ENCODE results near the gene SLC22A23.
A peak's percentile ranks its signal among the peaks of the same experiment; 100 is the strongest.

The SLC22A23 gene

GRCh38 chr6:3432416-3432815 is 24.4 kb downstream of the SLC22A23 start:
- no peak for TF ChIP-seq JUND (IDR thresholded peaks at IDR 0.05; ENCODE audit: low read depth)
- DNase-seq (ENCODE audit: low read depth in 1 of 2, low spot score in 1 of 2): peak in 1 of 2 experiments; percentile 29
- in situ Hi-C loops (cut with HindIII; ENCODE audit: low pct_unique_long_range_greater_than_20kb, low sequenced_read_pairs): no loop called here

- DNase-seq (ENCODE audit: low read depth in 1 of 2, low spot score in 1 of 2): peak in 1 of 2 experiments; percentile 61
- in situ Hi-C loops (cut with HindIII; ENCODE audit: low pct_unique_long_range_greater_than_20kb, low sequenced_read_pairs): no loop called here
- no peak for TF ChIP-seq JUND (IDR thresholded peaks at IDR 0.05; ENCODE audit: low read depth)
Observed at GRCh38 chr6:3431994-3432393, 24.9 kb downstream of the SLC22A23 start.

GRCh38 chr6:3429211-3429610 is 27.6 kb downstream of the SLC22A23 start:
- in situ Hi-C loops (cut with HindIII; ENCODE audit: low pct_unique_long_range_greater_than_20kb, low sequenced_read_pairs): no loop called here
- no peak for TF ChIP-seq JUND (IDR thresholded peaks at IDR 0.05; ENCODE audit: low read depth)
- DNase-seq (ENCODE audit: low read depth in 1 of 2, low spot score in 1 of 2): no peak

GRCh38 chr6:3428700-3429099 is 28.1 kb downstream of the SLC22A23 start:
- no peak for TF ChIP-seq JUND (IDR thresholded peaks at IDR 0.05; ENCODE audit: low read depth)
- in situ Hi-C loops (cut with HindIII; ENCODE audit: low pct_unique_long_range_greater_than_20kb, low sequenced_read_pairs): no loop called here
- DNase-seq (ENCODE audit: low read depth in 1 of 2, low spot score in 1 of 2): no peak

GRCh38 chr6:3428247-3428646 is 28.6 kb downstream of the SLC22A23 start:
- in situ Hi-C loops (cut with HindIII; ENCODE audit: low pct_unique_long_range_greater_than_20kb, low sequenced_read_pairs): no loop called here

GRCh38 chr6:3427687-3428085 is 29.2 kb downstream of the SLC22A23 start:
- no peak for TF ChIP-seq JUND (IDR thresholded peaks at IDR 0.05; ENCODE audit: low read depth)
- in situ Hi-C loops (cut with HindIII; ENCODE audit: low pct_unique_long_range_greater_than_20kb, low sequenced_read_pairs): no loop called here
- no peak for DNase-seq (ENCODE audit: low read depth in 1 of 2, low spot score in 1 of 2)

More at GRCh38 chr6:3428247-3428646, 28.6 kb downstream of the SLC22A23 start:
- no peak for TF ChIP-seq JUND (IDR thresholded peaks at IDR 0.05; ENCODE audit: low read depth)
- no peak for DNase-seq (ENCODE audit: low read depth in 1 of 2, low spot score in 1 of 2)

- in situ Hi-C loops (cut with HindIII; ENCODE audit: low pct_unique_long_range_greater_than_20kb, low sequenced_read_pairs): no loop called here
- TF ChIP-seq JUND (IDR thresholded peaks at IDR 0.05; ENCODE audit: low read depth): no peak
- no peak for DNase-seq (ENCODE audit: low read depth in 1 of 2, low spot score in 1 of 2)
Observed at GRCh38 chr6:3426927-3427686, 29.7 kb downstream of the SLC22A23 start.

GRCh38 chr6:3426091-3426926 is 30.5 kb downstream of the SLC22A23 start:
- in situ Hi-C loops (cut with HindIII; ENCODE audit: low pct_unique_long_range_greater_than_20kb, low sequenced_read_pairs): no loop called here
- DNase-seq (ENCODE audit: low read depth in 1 of 2, low spot score in 1 of 2): no peak
- no peak for TF ChIP-seq JUND (IDR thresholded peaks at IDR 0.05; ENCODE audit: low read depth)

GRCh38 chr6:3425574-3425973 is 31.3 kb downstream of the SLC22A23 start:
- no peak for DNase-seq (ENCODE audit: low read depth in 1 of 2, low spot score in 1 of 2)
- in situ Hi-C loops (cut with HindIII; ENCODE audit: low pct_unique_long_range_greater_than_20kb, low sequenced_read_pairs): no loop called here
- TF ChIP-seq JUND (IDR thresholded peaks at IDR 0.05; ENCODE audit: low read depth): no peak

GRCh38 chr6:3424185-3424927 is 32.5 kb downstream of the SLC22A23 start:
- in situ Hi-C loops (cut with HindIII; ENCODE audit: low pct_unique_long_range_greater_than_20kb, low sequenced_read_pairs): no loop called here
- DNase-seq (ENCODE audit: low read depth in 1 of 2, low spot score in 1 of 2): no peak
- TF ChIP-seq JUND (IDR thresholded peaks at IDR 0.05; ENCODE audit: low read depth): no peak

GRCh38 chr6:3423439-3424184 is 33.2 kb downstream of the SLC22A23 start:
- TF ChIP-seq JUND (IDR thresholded peaks at IDR 0.05; ENCODE audit: low read depth): no peak
- DNase-seq (ENCODE audit: low read depth in 1 of 2, low spot score in 1 of 2): no peak
- in situ Hi-C loops (cut with HindIII; ENCODE audit: low pct_unique_long_range_greater_than_20kb, low sequenced_read_pairs): no loop called here

All from T47D (cell line).